Gastrocnemius medialis (tissue), 4 donors: ENCODE measurements around the gene ABCC8.

Experiments used
- POLR2A ChIP-seq, 2 donors: fragments of 450-650 bp; IDR thresholded peaks; one replicate each; pipeline ENCODE4 v1.6.1; 2017; ENCODE audit warnings: antibody characterized with exemption in 2 of 2, mild to moderate bottlenecking in 2 of 2, moderate library complexity in 2 of 2
- TF ChIP-seq, protein P1 (sequence below), 5 experiments: fragments of 450-650 bp in 3 of 5; fragments of 200-600 bp in 2 of 5; sonication (generic) in 2 of 5; IDR thresholded peaks in 4 of 5; conservative IDR thresholded peaks in 1 of 5; 1 replicate in 4 of 5; 2 replicates in 1 of 5; pipeline ENCODE4 v1.5.1; 2016 to 2019; ENCODE audit warnings: antibody characterized with exemption in 5 of 5, mild to moderate bottlenecking in 3 of 5, moderate library complexity in 3 of 5

DNA sequence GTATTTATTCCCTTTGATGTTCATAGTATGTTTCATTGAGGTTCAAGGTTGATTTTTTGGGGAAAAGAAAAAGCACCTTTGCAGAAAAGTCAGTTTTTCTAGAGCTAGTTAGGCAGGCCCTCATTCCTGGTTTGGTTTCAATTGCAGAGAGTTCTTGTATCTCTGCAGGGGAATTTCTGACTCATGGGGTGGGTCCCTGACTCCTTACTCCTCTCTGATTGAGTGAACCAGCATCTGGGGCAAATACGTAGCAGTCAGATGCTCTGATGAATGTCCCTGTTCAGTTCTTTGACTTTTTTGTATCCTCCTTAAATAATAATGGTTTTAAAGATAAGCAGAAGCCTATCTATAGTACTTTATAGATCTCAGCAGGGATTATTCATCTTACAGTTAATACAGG lies 132.7 kb downstream of the ABCC8 start:
- TF ChIP-seq, protein P1, sequence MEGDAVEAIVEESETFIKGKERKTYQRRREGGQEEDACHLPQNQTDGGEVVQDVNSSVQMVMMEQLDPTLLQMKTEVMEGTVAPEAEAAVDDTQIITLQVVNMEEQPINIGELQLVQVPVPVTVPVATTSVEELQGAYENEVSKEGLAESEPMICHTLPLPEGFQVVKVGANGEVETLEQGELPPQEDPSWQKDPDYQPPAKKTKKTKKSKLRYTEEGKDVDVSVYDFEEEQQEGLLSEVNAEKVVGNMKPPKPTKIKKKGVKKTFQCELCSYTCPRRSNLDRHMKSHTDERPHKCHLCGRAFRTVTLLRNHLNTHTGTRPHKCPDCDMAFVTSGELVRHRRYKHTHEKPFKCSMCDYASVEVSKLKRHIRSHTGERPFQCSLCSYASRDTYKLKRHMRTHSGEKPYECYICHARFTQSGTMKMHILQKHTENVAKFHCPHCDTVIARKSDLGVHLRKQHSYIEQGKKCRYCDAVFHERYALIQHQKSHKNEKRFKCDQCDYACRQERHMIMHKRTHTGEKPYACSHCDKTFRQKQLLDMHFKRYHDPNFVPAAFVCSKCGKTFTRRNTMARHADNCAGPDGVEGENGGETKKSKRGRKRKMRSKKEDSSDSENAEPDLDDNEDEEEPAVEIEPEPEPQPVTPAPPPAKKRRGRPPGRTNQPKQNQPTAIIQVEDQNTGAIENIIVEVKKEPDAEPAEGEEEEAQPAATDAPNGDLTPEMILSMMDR (IDR thresholded peaks at IDR 0.05 in 4 of 5, conservative IDR thresholded peaks at IDR 0.05 in 1 of 5) = no peak
- TF ChIP-seq POLR2A (IDR thresholded peaks at IDR 0.05) = no peak
